HCT116 (cell line): Measurements from ENCODE around the gene CNNM4. TPM values are rescaled to one million over a fixed set of nuclear protein-coding genes. Genes with fewer than 3 reads are reported as not detected.

Experiments used
- ATAC-seq: fragments of 200-7000 bp; cut with Tn5 transposase; 2 replicates; pipeline ENCODE4 v1.9.1; 2020; ENCODE audit warnings: mild to moderate bottlenecking, moderate library complexity
- BruUV-seq: library from RNA; stranded (reverse); fragments of 400-500 nt; replicated peaks from 2 replicates; lab custom pipeline; 2021; lab: Mats Ljungman, UMichigan
- CTCF ChIA-PET: fragments of 300-600 bp; sonication (Branson Sonifier 250); formaldehyde crosslinking; loops from one replicate; lab custom pipeline; 2021; ENCODE audit warnings: antibody characterized with exemption; lab: Charles Lee
- POLR2A ChIA-PET: fragments of 300-600, 350-600 bp; sonication (Branson Sonifier 250); formaldehyde crosslinking; loops from one replicate; lab custom pipeline; 2021; ENCODE audit warnings: antibody characterized with exemption; lab: Charles Lee
- RAD21 ChIA-PET, 2 experiments: fragments of 300-600 bp; sonication (Branson Sonifier 250); formaldehyde crosslinking; loops; one replicate each; lab custom pipeline; 2023; ENCODE audit warnings: low total read pairs in 2 of 2; ENCODE audit not compliant: uncharacterized antibody in 2 of 2, unreplicated experiment in 2 of 2, low non-redundant PET in 1 of 2; lab: Charles Lee
- DNase-seq: peaks from one replicate; pipeline ENCODE4 v3.0.0-alpha.2; 2010; ENCODE audit warnings: low read depth, low spot score
- H2AFZ ChIP-seq: fragments of 200-600 bp; shearing (Covaris generic), sonication (generic); 2 replicates; pipeline ENCODE4 v1.6.1; 2017; ENCODE audit warnings: low read depth, mixed run types, mixed read lengths, antibody characterized with exemption, low read length; ENCODE audit not compliant: poor library complexity, severe bottlenecking
- H3K27ac ChIP-seq: 2 replicates; pipeline ENCODE4 v1.5.1; 2012; ENCODE audit warnings: low read depth, low read length
- H3K27me3 ChIP-seq: fragments of 200-600 bp; sonication (generic); 2 replicates; pipeline ENCODE4 v1.6.1; 2016; ENCODE audit warnings: mixed run types, low read length, mixed read lengths; ENCODE audit not compliant: insufficient read depth
- H3K36me3 ChIP-seq, 2 experiments: fragments of 200-500 bp in 1 of 2; fragments of 200-600 bp in 1 of 2; sonication (Bioruptor generic) in 1 of 2; sonication (generic) in 1 of 2; 2 replicates each; pipeline versions ENCODE4 v1.5.1 to v1.6.1; 2014 to 2016; ENCODE audit warnings: low read length in 2 of 2, inconsistent platforms in 1 of 2, mixed read lengths in 1 of 2, mixed run types in 1 of 2; ENCODE audit not compliant: insufficient read depth in 2 of 2, control insufficient read depth in 1 of 2
- H3K4me1 ChIP-seq, 2 experiments: fragments of 200-600 bp in 1 of 2; sonication (generic) in 1 of 2; 2 replicates each; pipeline versions ENCODE4 v1.5.1 to v1.6.1; 2012 to 2017; ENCODE audit warnings: low read length in 2 of 2, inconsistent platforms in 1 of 2, mild to moderate bottlenecking in 1 of 2, mixed read lengths in 1 of 2, mixed run types in 1 of 2, moderate library complexity in 1 of 2; ENCODE audit not compliant: insufficient read depth in 2 of 2, control insufficient read depth in 1 of 2
- H3K4me2 ChIP-seq: fragments of 200-600 bp; sonication (generic); 2 replicates; pipeline ENCODE4 v1.6.1; 2017; ENCODE audit warnings: mixed run types, low read length, mixed read lengths
- H3K4me3 ChIP-seq, 2 experiments: fragments of 200-600 bp in 1 of 2; sonication (generic) in 1 of 2; replicated peaks in 1 of 2; 2 replicates each; pipeline ENCODE4 v1.5.1; 2011 to 2016; ENCODE audit warnings: low read length in 2 of 2, control low read depth in 1 of 2, low read depth in 1 of 2, mild to moderate bottlenecking in 1 of 2, mixed read lengths in 1 of 2, mixed run types in 1 of 2
- H3K79me2 ChIP-seq: fragments of 200-600 bp; sonication (generic); 2 replicates; pipeline ENCODE4 v1.6.1; 2017; ENCODE audit warnings: mild to moderate bottlenecking, mixed run types, low read length, moderate library complexity, mixed read lengths; ENCODE audit not compliant: insufficient read depth
- H3K9ac ChIP-seq: fragments of 200-600 bp; sonication (generic); 2 replicates; pipeline ENCODE4 v1.6.1; 2016; ENCODE audit warnings: low read length, mixed read lengths
- H3K9me2 ChIP-seq: fragments of 200-600 bp; sonication (generic), shearing (Covaris generic); 2 replicates; pipeline ENCODE4 v1.6.1; 2017; ENCODE audit warnings: mixed run types, mild to moderate bottlenecking, moderate library complexity; ENCODE audit not compliant: insufficient read depth
- H3K9me3 ChIP-seq, 2 experiments: fragments of 200-500 bp in 1 of 2; fragments of 200-600 bp in 1 of 2; sonication (Bioruptor generic) in 1 of 2; sonication (generic) in 1 of 2; 2 replicates each; pipeline ENCODE4 v1.6.1; 2014 to 2017; ENCODE audit warnings: low read length in 2 of 2, mixed read lengths in 2 of 2, inconsistent platforms in 1 of 2, low read depth in 1 of 2, mild to moderate bottlenecking in 1 of 2, mixed run types in 1 of 2, moderate library complexity in 1 of 2; ENCODE audit not compliant: control insufficient read depth in 1 of 2, insufficient read depth in 1 of 2
- H4K20me1 ChIP-seq: fragments of 200-600 bp; sonication (generic), shearing (Covaris generic); 2 replicates; pipeline ENCODE4 v1.6.1; 2017; ENCODE audit warnings: mixed run types, mild to moderate bottlenecking, moderate library complexity; ENCODE audit not compliant: insufficient read depth
- CBX3 ChIP-seq: IDR thresholded peaks from 2 replicates; pipeline ENCODE4 v1.6.1; 2012; ENCODE audit warnings: low read depth
- ELF1 ChIP-seq: IDR thresholded peaks from 2 replicates; pipeline ENCODE4 v1.6.1; 2012; ENCODE audit warnings: low read depth, borderline replicate concordance
- EZH2phosphoT487 ChIP-seq: fragments of 200-600 bp; IDR thresholded peaks from 2 replicates; pipeline ENCODE4 v1.6.1; 2018; ENCODE audit warnings: antibody characterized with exemption, borderline replicate concordance
- FOSL1 ChIP-seq: IDR thresholded peaks from 2 replicates; pipeline ENCODE4 v1.6.1; 2012; ENCODE audit warnings: low read depth
- JUND ChIP-seq: IDR thresholded peaks from 2 replicates; pipeline ENCODE4 v1.6.1; 2012
- POLR2AphosphoS5 ChIP-seq: IDR thresholded peaks from 2 replicates; pipeline ENCODE4 v1.6.1; 2011; ENCODE audit warnings: mild to moderate bottlenecking, low read depth, low read length, moderate library complexity
- RAD21 ChIP-seq: IDR thresholded peaks from 2 replicates; pipeline ENCODE4 v1.6.1; 2012; ENCODE audit warnings: low read depth, mild to moderate bottlenecking
- SP1 ChIP-seq: IDR thresholded peaks from 2 replicates; pipeline ENCODE4 v1.6.1; 2012; ENCODE audit warnings: low read depth
- SRF ChIP-seq: IDR thresholded peaks from 2 replicates; pipeline ENCODE4 v1.6.1; 2012; ENCODE audit warnings: low read depth
- TCF7L2 ChIP-seq: IDR thresholded peaks from 2 replicates; pipeline ENCODE4 v1.7.0; 2011; ENCODE audit warnings: borderline replicate concordance, inconsistent platforms; ENCODE audit not compliant: insufficient read depth, insufficient read length; ENCODE audit errors: extremely low read depth
- YY1 ChIP-seq: IDR thresholded peaks from 2 replicates; pipeline ENCODE4 v1.6.1; 2011; ENCODE audit warnings: low read length, low read depth, moderate library complexity, mild to moderate bottlenecking; ENCODE audit not compliant: insufficient replicate concordance; ENCODE audit errors: extremely low read depth
- ZNF274 ChIP-seq: fragments of 200-500 bp; sonication (Bioruptor generic); IDR thresholded peaks from 2 replicates; pipeline ENCODE4 v1.6.1; 2014; ENCODE audit warnings: mild to moderate bottlenecking, low read depth, low read length, inconsistent platforms
- intact Hi-C: fragments of 100-400 bp; cut with micrococcal nuclease; formaldehyde crosslinking; loops from 2 replicates; pipeline ENCODE4 v1.10.0; 2022
- total RNA-seq: library from RNA; stranded (reverse); gene quantifications from one replicate; pipeline ENCODE4 v1.2.1, GENCODE V29; 2021; ENCODE audit not compliant: unreplicated experiment
- TF ChIP-seq, protein P1 (sequence below): IDR thresholded peaks from 2 replicates; pipeline ENCODE4 v1.6.1; 2012
- TF ChIP-seq, protein P2 (sequence below): IDR thresholded peaks from 2 replicates; pipeline ENCODE4 v1.6.1; 2011; ENCODE audit warnings: mild to moderate bottlenecking, low read length, moderate library complexity; ENCODE audit not compliant: insufficient replicate concordance; ENCODE audit errors: extremely low read depth
- TF ChIP-seq, protein P3 (sequence below): IDR thresholded peaks from 2 replicates; pipeline ENCODE4 v1.6.1; 2012

CNNM4 gene
- total RNA-seq, 1 experiment from 2014 or later, result 7.9 TPM

DNA sequence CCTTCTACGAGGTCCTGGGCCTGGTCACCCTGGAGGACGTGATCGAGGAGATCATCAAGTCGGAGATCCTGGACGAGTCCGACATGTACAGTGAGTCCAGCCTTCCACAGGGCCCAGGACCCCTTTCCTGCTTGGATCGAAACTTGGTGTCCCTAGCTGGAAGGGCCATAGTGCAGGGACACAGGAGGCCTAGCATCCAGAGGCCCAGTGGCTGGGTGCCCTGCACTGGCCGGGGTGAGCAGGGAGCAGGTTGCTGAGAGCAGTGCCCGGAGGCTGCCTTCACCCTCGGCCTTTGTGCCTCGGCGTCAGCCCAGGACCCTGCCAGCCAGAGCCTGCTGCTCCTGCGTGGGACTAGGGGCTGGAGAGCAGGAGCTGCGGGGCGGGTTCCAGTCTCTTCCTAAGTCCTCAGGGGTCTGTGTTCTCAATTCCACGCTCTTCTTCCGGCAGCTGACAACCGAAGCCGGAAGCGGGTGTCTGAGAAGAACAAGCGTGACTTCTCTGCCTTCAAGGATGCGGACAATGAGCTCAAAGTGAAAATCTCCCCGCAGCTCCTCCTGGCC is 36.4 kb downstream of the CNNM4 start:
- no peak for ATAC-seq
- Histone ChIP-seq H3K9me2 (no peaks in the 10 kb centered on the region), H3K27me3 (no peaks in the 10 kb centered on the region), H3K4me2 (no peak overlapping the region), H3K4me3 (no peak overlapping the region), H2AFZ (no peak overlapping the region), H3K9me3 (no peaks in the 10 kb centered on the region), H3K79me2 (no peaks in the 10 kb centered on the region), H3K9ac (no peak overlapping the region), H3K27ac (no peak overlapping the region), H3K36me3 (peaks cover 0 to 9% of the 10 kb centered on the region in 2 experiments; a peak in 2 of 4 replicates), H3K4me1 (peaks cover 0 to 5% of the 10 kb centered on the region in 2 experiments; a peak in 1 of 4 replicates), H4K20me1 (no peaks in the 10 kb centered on the region)
- BruUV-seq, result no TSS peak
- intact Hi-C loops, result no loop called here
- TF ChIP-seq CBX3, result no peak
- no peak for TF ChIP-seq SRF
- no peak for TF ChIP-seq FOSL1
- TF ChIP-seq, protein P1, sequence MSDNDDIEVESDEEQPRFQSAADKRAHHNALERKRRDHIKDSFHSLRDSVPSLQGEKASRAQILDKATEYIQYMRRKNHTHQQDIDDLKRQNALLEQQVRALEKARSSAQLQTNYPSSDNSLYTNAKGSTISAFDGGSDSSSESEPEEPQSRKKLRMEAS, result no peak
- no peak for TF ChIP-seq EZH2phosphoT487
- no peak for TF ChIP-seq SP1
- RAD21 ChIA-PET, result no interaction called here
- POLR2A ChIA-PET, result no interaction called here
- DNase-seq, result no peak
- CTCF ChIA-PET, result no interaction called here

DNA sequence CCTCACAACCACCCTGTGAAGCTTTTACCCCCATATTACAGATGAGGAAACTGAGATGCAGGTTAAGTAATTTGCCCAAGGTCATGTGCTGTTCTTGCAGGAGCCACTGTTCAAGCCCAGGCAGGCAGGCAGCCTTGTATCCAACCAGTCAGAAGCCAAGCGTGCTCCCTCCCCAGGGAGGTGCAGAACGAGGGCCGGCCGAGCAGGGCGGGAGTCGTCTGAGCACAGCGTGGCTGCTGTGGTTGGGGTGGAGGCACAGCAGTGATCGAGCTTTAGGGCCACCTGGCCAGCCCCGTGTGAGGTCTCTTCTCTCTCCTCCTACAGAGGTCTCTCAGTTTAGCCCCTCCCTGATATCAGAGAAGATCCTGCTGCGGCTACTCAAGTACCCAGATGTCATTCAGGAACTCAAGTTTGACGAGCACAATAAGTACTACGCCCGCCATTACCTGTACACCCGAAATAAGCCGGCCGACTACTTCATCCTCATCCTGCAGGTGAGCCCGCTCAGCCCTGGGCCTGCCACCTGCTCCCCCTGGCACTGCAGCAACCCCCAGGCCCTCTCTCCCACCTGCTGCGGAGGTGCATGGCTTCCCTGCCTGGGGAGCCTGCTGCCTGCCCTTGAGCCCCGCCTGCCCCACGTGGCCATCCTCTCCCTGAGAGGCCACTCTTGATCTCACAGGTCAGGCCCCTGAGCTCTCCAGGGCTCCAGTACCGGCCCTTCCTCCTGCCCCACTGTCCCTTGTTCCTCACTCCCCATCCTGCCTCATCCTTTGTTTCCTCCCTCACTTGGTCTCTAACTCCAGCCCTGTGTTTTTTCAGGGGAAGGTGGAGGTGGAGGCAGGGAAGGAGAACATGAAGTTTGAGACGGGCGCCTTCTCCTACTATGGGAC is 38.3 kb downstream of the CNNM4 start:
- Histone ChIP-seq H3K4me2 (no peak overlapping the region), H2AFZ (no peak overlapping the region), H3K9ac (no peak overlapping the region), H3K9me3 (no peaks in the 10 kb centered on the region), H3K9me2 (no peaks in the 10 kb centered on the region), H3K79me2 (no peaks in the 10 kb centered on the region), H3K36me3 (peaks cover 0 to 9% of the 10 kb centered on the region in 2 experiments; a peak in 2 of 4 replicates), H3K27me3 (no peaks in the 10 kb centered on the region), H3K27ac (no peak overlapping the region), H4K20me1 (no peaks in the 10 kb centered on the region), H3K4me3 (no peak overlapping the region), H3K4me1 (peaks cover 0 to 5% of the 10 kb centered on the region in 2 experiments; a peak in 1 of 4 replicates)
- BruUV-seq, result no TSS peak
- RAD21 ChIA-PET, result no interaction called here
- no peak for DNase-seq
- POLR2A ChIA-PET, result no interaction called here
- ATAC-seq, result no peak
- CTCF ChIA-PET, result interaction anchor here (1.1 to 2.3 kb wide), 2 partner anchors 233 to 249 kb away, joined by 3 to 15 read pairs; no protein-coding TSS in a partner anchor
- intact Hi-C loops, result no loop called here
- TF ChIP-seq EZH2phosphoT487, result no peak
- no peak for TF ChIP-seq YY1
- no peak for TF ChIP-seq SP1
- no peak for TF ChIP-seq POLR2AphosphoS5
- no peak for TF ChIP-seq ELF1
- TF ChIP-seq, protein P1, result no peak
- no peak for TF ChIP-seq RAD21
- no peak for TF ChIP-seq ZNF274
- no peak for TF ChIP-seq TCF7L2
- TF ChIP-seq, protein P2, sequence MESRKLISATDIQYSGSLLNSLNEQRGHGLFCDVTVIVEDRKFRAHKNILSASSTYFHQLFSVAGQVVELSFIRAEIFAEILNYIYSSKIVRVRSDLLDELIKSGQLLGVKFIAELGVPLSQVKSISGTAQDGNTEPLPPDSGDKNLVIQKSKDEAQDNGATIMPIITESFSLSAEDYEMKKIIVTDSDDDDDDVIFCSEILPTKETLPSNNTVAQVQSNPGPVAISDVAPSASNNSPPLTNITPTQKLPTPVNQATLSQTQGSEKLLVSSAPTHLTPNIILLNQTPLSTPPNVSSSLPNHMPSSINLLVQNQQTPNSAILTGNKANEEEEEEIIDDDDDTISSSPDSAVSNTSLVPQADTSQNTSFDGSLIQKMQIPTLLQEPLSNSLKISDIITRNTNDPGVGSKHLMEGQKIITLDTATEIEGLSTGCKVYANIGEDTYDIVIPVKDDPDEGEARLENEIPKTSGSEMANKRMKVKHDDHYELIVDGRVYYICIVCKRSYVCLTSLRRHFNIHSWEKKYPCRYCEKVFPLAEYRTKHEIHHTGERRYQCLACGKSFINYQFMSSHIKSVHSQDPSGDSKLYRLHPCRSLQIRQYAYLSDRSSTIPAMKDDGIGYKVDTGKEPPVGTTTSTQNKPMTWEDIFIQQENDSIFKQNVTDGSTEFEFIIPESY, result no peak
- no peak for TF ChIP-seq CBX3
- no peak for TF ChIP-seq SRF
- TF ChIP-seq JUND, result no peak
- TF ChIP-seq, protein P3, sequence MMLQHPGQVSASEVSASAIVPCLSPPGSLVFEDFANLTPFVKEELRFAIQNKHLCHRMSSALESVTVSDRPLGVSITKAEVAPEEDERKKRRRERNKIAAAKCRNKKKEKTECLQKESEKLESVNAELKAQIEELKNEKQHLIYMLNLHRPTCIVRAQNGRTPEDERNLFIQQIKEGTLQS, result no peak
